Choroid plexus epithelial cell (primary cell): ENCODE measurements around the gene GALNT17.

ENCODE experiments used
- DNase-seq: peaks from one replicate; pipeline ENCODE4 v3.0.0-alpha.2; 2010; ENCODE audit warnings: low read depth
- H3K4me3 ChIP-seq: 2 replicates; pipeline ENCODE4 v1.5.1; 2011; ENCODE audit warnings: low read depth, mild to moderate bottlenecking, control low read depth, low read length, moderate library complexity
- CTCF ChIP-seq: conservative IDR thresholded peaks from 2 replicates; pipeline ENCODE4 v1.5.1; 2011; ENCODE audit warnings: low read depth, mild to moderate bottlenecking, control low read depth, inconsistent platforms, low read length, moderate library complexity

The GALNT17 gene

DNA sequence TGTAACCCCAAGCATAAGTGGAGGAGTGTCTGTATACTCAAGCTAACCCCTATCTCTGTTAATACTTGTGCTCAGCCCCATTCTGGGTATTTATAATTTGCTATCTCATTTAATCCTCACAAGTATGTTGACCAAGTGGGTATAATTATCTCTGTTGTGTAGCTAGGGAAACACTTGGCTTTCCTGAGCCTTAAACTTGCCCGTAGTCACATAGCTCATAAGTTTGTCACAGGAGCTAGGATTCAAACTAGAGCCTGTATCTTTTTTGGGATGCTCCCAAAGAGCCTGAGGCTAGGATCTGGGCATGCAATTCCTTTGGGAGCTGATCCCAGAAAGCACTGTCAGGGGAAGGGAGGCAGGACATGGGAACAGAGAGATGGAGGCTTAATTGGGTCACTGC lies 377.4 kb downstream of the GALNT17 start:
- no peak for TF ChIP-seq CTCF
- no peak for DNase-seq
- no peak overlapping the region for H3K4me3 ChIP-seq

DNA sequence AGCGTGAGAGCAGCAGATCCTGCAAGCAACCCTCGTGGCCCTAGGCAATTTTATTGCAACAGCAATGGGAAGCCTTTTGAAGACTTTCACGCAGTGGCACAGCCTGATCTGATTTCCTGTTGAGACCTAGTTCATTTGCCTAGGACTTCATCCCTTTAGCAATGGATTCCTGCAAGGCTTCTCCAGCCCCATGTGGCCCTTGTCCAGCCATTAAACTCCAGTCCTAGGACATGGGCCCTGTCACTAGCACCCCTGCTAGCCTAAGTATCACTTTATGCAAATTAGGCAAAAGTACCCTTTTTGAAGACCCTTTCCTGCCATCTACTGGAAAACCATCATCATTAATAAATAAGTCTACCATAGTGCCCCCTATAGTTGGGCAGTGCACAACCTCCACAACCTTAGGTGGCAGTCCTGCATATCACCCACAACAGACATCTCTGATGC lies 379.4 kb downstream of the GALNT17 start:
- TF ChIP-seq CTCF = peak; percentile 8
- H3K4me3 ChIP-seq = no peak overlapping the region
- DNase-seq = no peak

GRCh38 chr7:71517940-71518699 lies 386.2 kb downstream of the GALNT17 start:
- H3K4me3 ChIP-seq = no peak overlapping the region
- DNase-seq = peak; percentile 2
- TF ChIP-seq CTCF = no peak

GRCh38 chr7:71518880-71519279 lies 386.9 kb downstream of the GALNT17 start:
- DNase-seq = no peak
- H3K4me3 ChIP-seq = no peak overlapping the region
- no peak for TF ChIP-seq CTCF

DNA sequence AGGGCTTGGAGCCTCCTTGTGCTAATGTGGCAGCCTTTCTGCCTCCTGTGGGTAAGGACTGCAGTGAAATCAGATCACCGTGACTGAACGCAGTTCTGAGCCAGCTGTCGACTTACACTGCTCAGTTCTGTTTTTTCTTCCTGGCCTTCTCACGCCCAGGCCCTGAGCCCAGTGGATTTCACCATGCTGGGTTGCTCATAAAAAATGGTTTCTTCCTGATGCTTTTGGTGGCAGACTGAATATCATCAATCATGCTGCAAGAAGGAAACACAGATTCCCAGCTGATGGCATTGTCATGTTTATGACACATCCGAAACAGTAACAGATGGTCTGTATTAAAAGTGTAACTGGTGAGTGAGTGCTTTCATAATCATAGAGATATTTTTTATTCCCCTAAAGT lies 389.6 kb downstream of the GALNT17 start:
- peak; percentile 4 for DNase-seq
- H3K4me3 ChIP-seq = no peak overlapping the region
- no peak for TF ChIP-seq CTCF

- TF ChIP-seq CTCF = no peak
- DNase-seq = no peak
- no peak overlapping the region for H3K4me3 ChIP-seq
Measured at GRCh38 chr7:71526106-71526505, 394.2 kb downstream of the GALNT17 start.

GRCh38 chr7:71527213-71527612 lies 395.3 kb downstream of the GALNT17 start:
- no peak for DNase-seq

More at GRCh38 chr7:71527213-71527612, 395.3 kb downstream of the GALNT17 start:
- no peak for TF ChIP-seq CTCF
- no peak overlapping the region for H3K4me3 ChIP-seq
